ENCODE measurements around the gene PANK3. TPM values are rescaled to one million over a fixed set of nuclear protein-coding genes. Genes with fewer than 3 reads are reported as not detected.

Gene PANK3
- polyA plus RNA-seq, 1 donor from 2014 or later: 145 TPM

GRCh38 chr5:168553377-168554130 is 25.6 kb downstream of the PANK3 start:
- no peaks in the 10 kb centered on the region for H3K27me3 ChIP-seq (ENCODE audit: insufficient read depth, low read depth, low read length)
- H3K4me2 ChIP-seq (ENCODE audit: low read length): no peak overlapping the region
- no peaks in the 10 kb centered on the region for H3K9me2 ChIP-seq (ENCODE audit: insufficient read depth, low read length)
- no peaks in the 10 kb centered on the region for H3F3A ChIP-seq (ENCODE audit: insufficient read depth, low read length, poor library complexity, severe bottlenecking)
- H3K36me3 ChIP-seq (ENCODE audit: insufficient read depth, low read length): peaks cover 19% of the 10 kb centered on the region
- H4K20me1 ChIP-seq (ENCODE audit: insufficient read depth): no peaks in the 10 kb centered on the region
- TF ChIP-seq CTCF (IDR thresholded peaks at IDR 0.05; ENCODE audit: poor library complexity, severe bottlenecking): no peak
- no peak for TF ChIP-seq REST (IDR thresholded peaks at IDR 0.05; ENCODE audit: borderline replicate concordance)
- TF ChIP-seq SMC3 (conservative IDR thresholded peaks at IDR 0.05; ENCODE audit: poor library complexity): no peak
- TF ChIP-seq MXI1 (conservative IDR thresholded peaks at IDR 0.05; ENCODE audit: poor library complexity, severe bottlenecking): no peak
- TF ChIP-seq POLR2AphosphoS5 (IDR thresholded peaks at IDR 0.05): no peak
- H3K4me3 ChIP-seq (ENCODE audit: low read length): no peak overlapping the region
- H3K27ac ChIP-seq (ENCODE audit: low read length): no peak overlapping the region
- H2AFZ ChIP-seq (ENCODE audit: low read depth, low read length): no peak overlapping the region
- H3K79me2 ChIP-seq (replicated peaks; ENCODE audit: insufficient read depth, low read length): peaks cover 15% of the 10 kb centered on the region
- no peaks in the 10 kb centered on the region for H3K9me3 ChIP-seq (ENCODE audit: low read length)
- H3K9ac ChIP-seq (ENCODE audit: low read length): no peak overlapping the region

- Histone ChIP-seq H3K27ac (ENCODE audit: low read length) (no peak overlapping the region), H3K36me3 (ENCODE audit: insufficient read depth, low read length) (peaks cover 19% of the 10 kb centered on the region), H3K27me3 (ENCODE audit: insufficient read depth, low read depth, low read length) (no peaks in the 10 kb centered on the region), H3K79me2 (replicated peaks; ENCODE audit: insufficient read depth, low read length) (peaks cover 11% of the 10 kb centered on the region), H3K9ac (ENCODE audit: low read length) (no peak overlapping the region), H3K9me3 (ENCODE audit: low read length) (no peaks in the 10 kb centered on the region), H3F3A (ENCODE audit: insufficient read depth, low read length, poor library complexity, severe bottlenecking) (no peaks in the 10 kb centered on the region), H3K4me2 (ENCODE audit: low read length) (no peak overlapping the region), H3K4me3 (ENCODE audit: low read length) (no peak overlapping the region), H2AFZ (ENCODE audit: low read depth, low read length) (no peak overlapping the region), H3K9me2 (ENCODE audit: insufficient read depth, low read length) (no peaks in the 10 kb centered on the region), H4K20me1 (ENCODE audit: insufficient read depth) (no peaks in the 10 kb centered on the region)
- TF ChIP-seq TAF1 (IDR thresholded peaks at IDR 0.05; ENCODE audit: low read depth) (no peak), CTCF (IDR thresholded peaks at IDR 0.05; ENCODE audit: poor library complexity, severe bottlenecking) (no peak), REST (IDR thresholded peaks at IDR 0.05; ENCODE audit: borderline replicate concordance) (no peak), MXI1 (conservative IDR thresholded peaks at IDR 0.05; ENCODE audit: poor library complexity, severe bottlenecking) (no peak), EZH2 (IDR thresholded peaks at IDR 0.05; ENCODE audit: borderline replicate concordance, insufficient read depth, low read length, poor library complexity, severe bottlenecking) (no peak), EP300 (conservative IDR thresholded peaks at IDR 0.05; ENCODE audit: poor library complexity, severe bottlenecking) (no peak), RAD21 (conservative IDR thresholded peaks at IDR 0.05) (no peak), POLR2AphosphoS5 (IDR thresholded peaks at IDR 0.05) (no peak), SMC3 (conservative IDR thresholded peaks at IDR 0.05; ENCODE audit: poor library complexity) (no peak)
These were observed 27.0 kb downstream of the PANK3 start for GRCh38 chr5:168552146-168552545.

Measured in neural cell (in vitro differentiated cells).